Motor neuron (in vitro differentiated cells): ENCODE data around the gene USP36. TPM values are rescaled to one million over a fixed set of nuclear protein-coding genes. Genes with fewer than 3 reads are reported as not detected.
"Not testable (repeated sequence)": the region's sequence is repeated elsewhere in the genome, so short reads cannot be mapped to it uniquely, and the experiment has no call there.

Experiments
- ATAC-seq, 8 experiments: fragments of 200-7000 bp; cut with Tn5 transposase; replicated peaks in 6 of 8; 2 replicates each; pipeline ENCODE4 v1.8.0; 2021; ENCODE audit warnings: mild to moderate bottlenecking in 8 of 8, moderate library complexity in 8 of 8
- H3K27ac ChIP-seq, 2 donors: fragments of 250-450 bp; sonication (Bioruptor Pico); 2 replicates each; pipeline ENCODE4 v1.9.0; 2021; ENCODE audit warnings: antibody characterized with exemption in 2 of 2, mild to moderate bottlenecking in 2 of 2, moderate library complexity in 1 of 2
- H3K4me1 ChIP-seq, 2 donors: fragments of 250-450 bp; sonication (Bioruptor Pico); replicated peaks in 1 of 2; 2 replicates each; pipeline ENCODE4 v1.6.1; 2021; ENCODE audit warnings: antibody characterized with exemption in 2 of 2, mild to moderate bottlenecking in 2 of 2, moderate library complexity in 1 of 2
- H3K4me3 ChIP-seq, 5 donors: fragments of 250-450 bp; sonication (Bioruptor Pico); 2 replicates each; pipeline ENCODE4 v1.9.0; 2021; ENCODE audit warnings: antibody characterized with exemption in 5 of 5, mild to moderate bottlenecking in 5 of 5, moderate library complexity in 4 of 5
- WGBS, 10 experiments: fragments of 450-650 bp; shearing (Covaris generic); methylation state at CpG; one replicate each; pipeline ENCODE4 v1.0.0; 2022; 5-methylcytosine and 5-hydroxymethylcytosine counted together
- in situ Hi-C, 9 experiments: fragments of 400-800 bp; cut with MboI; loops; one replicate each; pipeline ENCODE4 v1.15.0; 2021; ENCODE audit warnings: low sequenced_read_pairs in 9 of 9, low pct_unique_long_range_greater_than_20kb in 2 of 9; ENCODE audit not compliant: unreplicated experiment in 9 of 9
- total RNA-seq, 8 experiments: library from RNA; unstranded; fragments of 300-600 nt; gene quantifications; 2 replicates each; pipeline versions ENCODE4 v1.2.3 to v1.2.4, GENCODE V29; 2022

USP36 gene
- total RNA-seq, 8 experiments from 2014 or later: 16.1 to 57.5 (median 25.9) TPM

GRCh38 chr17:78779286-78779651 is 61.3 kb downstream of the USP36 start:
- in situ Hi-C loops, H3K27ac ChIP-seq, H3K4me3 ChIP-seq, ATAC-seq: not testable (repeated sequence)
- peaks cover 16 to 17% of the 10 kb centered on the region in 2 donors for H3K4me1 ChIP-seq
- WGBS, 10 experiments: 50 to 100% (median 96%) methylated on average over 1 to 5 of the region's 5 CpGs; no CpG with 5 or more reads in 3 of the 10 experiments

GRCh38 chr17:78777881-78778280 is 62.7 kb downstream of the USP36 start:
- Histone ChIP-seq H3K27ac (no peak overlapping the region), H3K4me1 (peaks cover 14 to 16% of the 10 kb centered on the region in 2 donors), H3K4me3 (no peak overlapping the region)
- WGBS, 10 experiments: 81 to 100% (median 100%) methylated on average over 1 to 4 of the region's 4 CpGs; no CpG with 5 or more reads in 1 of the 10 experiments
- in situ Hi-C loops: no loop called here
- ATAC-seq: no peak

- H3K4me3 ChIP-seq: no peak overlapping the region
- in situ Hi-C loops: no loop called here
- ATAC-seq: peak in 5 of 8 experiments; percentile 14 to 56 (median 16)
- 41 to 83% (median 67%) methylated on average over 2 to 9 of the region's 12 CpGs; no CpG with 5 or more reads in 1 of the 10 experiments for WGBS, 10 experiments
- H3K27ac ChIP-seq: no peak overlapping the region
- peaks cover 2 to 9% of the 10 kb centered on the region in 2 donors for H3K4me1 ChIP-seq
These were observed 65.5 kb downstream of the USP36 start for GRCh38 chr17:78774956-78775571.

GRCh38 chr17:78774453-78774852 is 66.2 kb downstream of the USP36 start:
- in situ Hi-C loops: no loop called here

GRCh38 chr17:78771758-78772382 is 68.7 kb downstream of the USP36 start:
- ATAC-seq: no peak
- 74 to 100% (median 98%) methylated on average over 1 to 6 of the region's 6 CpGs for WGBS, 10 experiments
- peaks cover 7 to 17% of the 10 kb centered on the region in 2 donors for H3K4me1 ChIP-seq
- in situ Hi-C loops: no loop called here
- no peak overlapping the region for H3K4me3 ChIP-seq
- no peak overlapping the region for H3K27ac ChIP-seq

More at GRCh38 chr17:78774453-78774852, 66.2 kb downstream of the USP36 start:
- WGBS, 10 experiments: 0 to 100% (median 70%) methylated on average over 1 to 2 of the region's 2 CpGs; no CpG with 5 or more reads in 5 of the 10 experiments
- no peak overlapping the region for H3K27ac ChIP-seq
- H3K4me1 ChIP-seq: peaks cover 0 to 6% of the 10 kb centered on the region in 2 donors
- no peak overlapping the region for H3K4me3 ChIP-seq
- peak in 3 of 8 experiments; percentile 29 to 73 (median 38) for ATAC-seq

GRCh38 chr17:78769196-78769773 is 71.3 kb downstream of the USP36 start:
- Histone ChIP-seq H3K27ac (no peak overlapping the region), H3K4me3 (no peak overlapping the region), H3K4me1 (peaks cover 7 to 11% of the 10 kb centered on the region in 2 donors)
- 75 to 100% (median 90%) methylated on average over 1 to 6 of the region's 7 CpGs; no CpG with 5 or more reads in 1 of the 10 experiments for WGBS, 10 experiments
- no peak for ATAC-seq
- in situ Hi-C loops: no loop called here

- Histone ChIP-seq H3K4me3 (no peak overlapping the region), H3K4me1 (peaks cover 7 to 11% of the 10 kb centered on the region in 2 donors), H3K27ac (no peak overlapping the region)
- peak in 1 of 8 experiments; percentile 25 for ATAC-seq
- in situ Hi-C loops: no loop called here
- 17 to 93% (median 71%) methylated on average over 1 to 4 of the region's 4 CpGs for WGBS, 10 experiments
These were observed 72.8 kb downstream of the USP36 start for GRCh38 chr17:78767806-78768205.

GRCh38 chr17:78766743-78767294 is 73.8 kb downstream of the USP36 start:
- 87 to 100% (median 100%) methylated on average over 1 to 5 of the region's 5 CpGs; no CpG with 5 or more reads in 3 of the 10 experiments for WGBS, 10 experiments
- Histone ChIP-seq H3K4me1 (peaks cover 7 to 11% of the 10 kb centered on the region in 2 donors), H3K27ac (no peak overlapping the region), H3K4me3 (no peak overlapping the region)
- in situ Hi-C loops: no loop called here
- no peak for ATAC-seq

- no peak for ATAC-seq
- no peak overlapping the region for H3K27ac ChIP-seq
- WGBS, 10 experiments: 83 to 100% (median 90%) methylated on average over 1 to 2 of the region's 2 CpGs; no CpG with 5 or more reads in 1 of the 10 experiments
- in situ Hi-C loops: no loop called here
- no peak overlapping the region for H3K4me3 ChIP-seq
- peaks cover 7 to 11% of the 10 kb centered on the region in 2 donors for H3K4me1 ChIP-seq
These were observed 74.4 kb downstream of the USP36 start for GRCh38 chr17:78766225-78766624.

- 0 to 93% (median 66%) methylated on average over 1 to 3 of the region's 3 CpGs; no CpG with 5 or more reads in 4 of the 10 experiments for WGBS, 10 experiments
These were observed 74.8 kb downstream of the USP36 start for GRCh38 chr17:78765821-78766220.

GRCh38 chr17:78764871-78765270 is 75.7 kb downstream of the USP36 start:
- no peak for ATAC-seq
- in situ Hi-C loops: no loop called here
- Histone ChIP-seq H3K27ac (no peak overlapping the region), H3K4me3 (no peak overlapping the region), H3K4me1 (peaks cover 7 to 11% of the 10 kb centered on the region in 2 donors)
- 51 to 93% (median 81%) methylated on average over 2 to 8 of the region's 8 CpGs; no CpG with 5 or more reads in 4 of the 10 experiments for WGBS, 10 experiments

More at GRCh38 chr17:78765821-78766220, 74.8 kb downstream of the USP36 start:
- H3K27ac ChIP-seq: no peak overlapping the region
- no peak for ATAC-seq
- H3K4me3 ChIP-seq: no peak overlapping the region
- peaks cover 7 to 11% of the 10 kb centered on the region in 2 donors for H3K4me1 ChIP-seq
- in situ Hi-C loops: no loop called here

GRCh38 chr17:78763561-78763960 is 77.1 kb downstream of the USP36 start:
- Histone ChIP-seq H3K4me3 (no peak overlapping the region), H3K27ac (no peak overlapping the region), H3K4me1 (peaks cover 7 to 11% of the 10 kb centered on the region in 2 donors)
- 63 to 100% (median 100%) methylated on average over 1 to 3 of the region's 3 CpGs; no CpG with 5 or more reads in 3 of the 10 experiments for WGBS, 10 experiments
- in situ Hi-C loops: no loop called here
- no peak for ATAC-seq
